Myocyte (in vitro differentiated cells): Measurements from ENCODE around the gene C12orf57. TPM values are rescaled to one million over a fixed set of nuclear protein-coding genes. Genes with fewer than 3 reads are reported as not detected.

Experiments used
- DNase-seq: peaks from one replicate; pipeline ENCODE4 v3.0.0-alpha.2; 2012; ENCODE audit warnings: low read depth
- total RNA-seq: library from RNA; depleted of rRNA; stranded (reverse); fragments of >200 nt; gene quantifications from 2 replicates; pipeline ENCODE4 v1.2.3, GENCODE V29; 2014

The C12orf57 gene
- total RNA-seq, 1 donor from 2014 or later, result 116 TPM

DNA sequence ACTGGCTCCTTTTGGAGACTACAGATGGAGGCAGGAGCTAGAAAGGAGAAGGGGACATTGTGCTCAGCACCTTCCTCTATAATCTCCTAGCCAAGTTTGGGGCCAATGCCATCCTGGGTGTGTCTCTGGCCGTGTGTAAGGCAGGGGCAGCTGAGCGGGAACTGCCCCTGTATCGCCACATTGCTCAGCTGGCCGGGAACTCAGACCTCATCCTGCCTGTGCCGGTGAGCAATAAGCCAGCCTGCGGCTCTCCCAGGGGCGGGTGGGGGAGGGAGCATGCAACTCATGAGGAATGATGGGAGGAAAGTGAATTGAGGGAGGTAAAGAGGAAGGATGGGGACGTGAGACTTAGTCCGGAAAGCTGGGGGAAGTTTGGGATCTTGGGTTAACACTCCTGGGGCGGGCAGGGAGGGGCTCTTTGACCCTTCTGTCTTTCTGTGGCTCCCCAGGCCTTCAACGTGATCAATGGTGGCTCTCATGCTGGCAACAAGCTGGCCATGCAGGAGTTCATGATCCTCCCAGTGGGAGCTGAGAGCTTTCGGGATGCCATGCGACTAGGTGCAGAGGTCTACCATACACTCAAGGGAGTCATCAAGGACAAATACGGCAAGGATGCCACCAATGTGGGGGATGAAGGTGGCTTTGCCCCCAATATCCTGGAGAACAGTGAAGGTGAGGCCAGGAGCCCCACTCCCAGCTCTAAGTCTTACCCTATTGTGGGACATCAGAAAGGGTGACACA is 26.2 kb upstream of the C12orf57 start:
- peak; percentile 42 for DNase-seq

DNA sequence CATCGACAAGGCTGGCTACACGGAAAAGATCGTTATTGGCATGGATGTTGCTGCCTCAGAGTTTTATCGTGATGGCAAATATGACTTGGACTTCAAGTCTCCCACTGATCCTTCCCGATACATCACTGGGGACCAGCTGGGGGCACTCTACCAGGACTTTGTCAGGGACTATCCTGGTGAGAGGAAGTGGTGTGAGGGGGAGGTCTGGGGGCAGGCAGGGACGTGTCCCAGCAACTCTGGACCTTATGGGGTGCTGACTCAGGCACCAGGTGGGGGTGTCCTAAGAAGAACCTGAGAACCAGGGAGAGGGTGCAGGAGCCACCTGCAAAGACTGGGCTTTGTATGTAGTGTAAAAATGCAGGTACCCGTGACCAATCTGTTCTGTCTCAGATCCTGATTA is 24.2 kb upstream of the C12orf57 start:
- no peak for DNase-seq

DNA sequence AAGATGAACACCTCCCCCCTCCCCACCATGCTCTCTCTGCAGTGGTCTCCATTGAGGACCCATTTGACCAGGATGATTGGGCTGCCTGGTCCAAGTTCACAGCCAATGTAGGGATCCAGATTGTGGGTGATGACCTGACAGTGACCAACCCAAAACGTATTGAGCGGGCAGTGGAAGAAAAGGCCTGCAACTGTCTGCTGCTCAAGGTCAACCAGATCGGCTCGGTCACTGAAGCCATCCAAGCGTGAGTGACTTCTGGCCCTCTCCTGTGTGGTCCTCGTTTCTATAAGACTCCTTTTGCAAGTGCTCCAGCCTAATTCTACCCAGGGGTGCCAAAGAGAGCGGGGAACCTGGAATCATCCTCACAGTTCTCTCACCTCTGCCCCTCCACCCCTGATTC is 22.3 kb upstream of the C12orf57 start:
- no peak for DNase-seq

DNA sequence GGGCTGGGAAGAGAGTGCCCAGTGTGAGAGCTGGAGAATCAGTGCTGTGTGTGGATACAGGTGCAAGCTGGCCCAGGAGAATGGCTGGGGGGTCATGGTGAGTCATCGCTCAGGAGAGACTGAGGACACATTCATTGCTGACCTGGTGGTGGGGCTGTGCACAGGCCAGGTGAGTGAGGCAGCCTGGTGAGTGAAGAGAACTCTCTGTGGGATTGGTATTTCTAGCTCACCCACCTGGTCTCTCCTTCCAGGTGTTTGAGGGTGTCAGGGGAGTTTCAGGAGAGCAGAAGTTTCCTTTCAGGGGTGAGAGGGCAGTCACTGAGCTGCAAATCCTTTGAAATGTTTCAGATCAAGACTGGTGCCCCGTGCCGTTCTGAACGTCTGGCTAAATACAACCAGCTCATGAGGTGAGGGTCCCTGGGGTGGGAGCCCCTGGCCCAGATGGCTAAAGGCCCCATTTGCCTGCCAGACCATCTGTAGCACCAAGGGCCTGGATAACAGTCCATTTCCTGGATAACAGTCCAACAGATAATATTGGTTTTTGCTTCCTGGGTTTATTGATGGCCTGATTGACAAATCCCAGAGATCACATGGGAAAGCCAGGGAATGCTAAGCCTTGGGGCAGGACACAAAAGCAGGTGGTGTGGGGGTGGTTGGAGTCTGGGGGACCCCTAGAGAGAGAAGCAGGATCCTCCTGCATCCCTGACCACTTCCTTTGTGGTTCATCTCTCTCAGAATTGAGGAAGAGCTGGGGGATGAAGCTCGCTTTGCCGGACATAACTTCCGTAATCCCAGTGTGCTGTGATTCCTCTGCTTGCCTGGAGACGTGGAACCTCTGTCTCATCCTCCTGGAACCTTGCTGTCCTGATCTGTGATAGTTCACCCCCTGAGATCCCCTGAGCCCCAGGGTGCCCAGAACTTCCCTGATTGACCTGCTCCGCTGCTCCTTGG is 21.6 kb upstream of the C12orf57 start:
- no peak for DNase-seq

DNA sequence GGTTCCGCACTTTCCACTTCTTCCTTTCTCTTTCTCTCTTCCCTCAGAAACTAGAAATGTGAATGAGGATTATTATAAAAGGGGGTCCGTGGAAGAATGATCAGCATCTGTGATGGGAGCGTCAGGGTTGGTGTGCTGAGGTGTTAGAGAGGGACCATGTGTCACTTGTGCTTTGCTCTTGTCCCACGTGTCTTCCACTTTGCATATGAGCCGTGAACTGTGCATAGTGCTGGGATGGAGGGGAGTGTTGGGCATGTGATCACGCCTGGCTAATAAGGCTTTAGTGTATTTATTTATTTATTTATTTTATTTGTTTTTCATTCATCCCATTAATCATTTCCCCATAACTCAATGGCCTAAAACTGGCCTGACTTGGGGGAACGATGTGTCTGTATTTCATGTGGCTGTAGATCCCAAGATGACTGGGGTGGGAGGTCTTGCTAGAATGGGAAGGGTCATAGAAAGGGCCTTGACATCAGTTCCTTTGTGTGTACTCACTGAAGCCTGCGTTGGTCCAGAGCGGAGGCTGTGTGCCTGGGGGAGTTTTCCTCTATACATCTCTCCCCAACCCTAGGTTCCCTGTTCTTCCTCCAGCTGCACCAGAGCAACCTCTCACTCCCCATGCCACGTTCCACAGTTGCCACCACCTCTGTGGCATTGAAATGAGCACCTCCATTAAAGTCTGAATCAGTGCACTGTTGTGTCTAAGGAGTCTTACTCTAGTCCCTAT is 20.7 kb upstream of the C12orf57 start:
- DNase-seq, result no peak

DNA sequence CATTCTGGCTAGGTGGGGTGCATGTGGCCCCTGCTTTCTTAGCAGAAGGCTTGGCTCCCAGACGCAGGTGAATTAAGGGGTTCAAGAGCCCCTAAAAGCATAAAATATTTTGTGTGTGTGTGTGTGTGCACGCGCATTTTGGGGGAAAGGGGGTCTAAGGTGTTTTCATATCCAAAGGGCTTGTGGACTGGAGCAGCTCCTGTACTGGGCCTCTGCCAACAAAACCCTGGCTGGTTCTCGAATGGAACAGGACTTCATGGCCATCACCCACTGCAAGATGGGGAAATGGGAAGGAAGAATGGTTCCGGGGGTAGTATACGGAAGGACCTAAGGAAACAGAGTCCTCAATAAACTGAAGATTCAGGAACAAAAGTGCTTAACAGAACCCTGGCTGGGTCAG is 20.0 kb upstream of the C12orf57 start:
- no peak for DNase-seq

DNA sequence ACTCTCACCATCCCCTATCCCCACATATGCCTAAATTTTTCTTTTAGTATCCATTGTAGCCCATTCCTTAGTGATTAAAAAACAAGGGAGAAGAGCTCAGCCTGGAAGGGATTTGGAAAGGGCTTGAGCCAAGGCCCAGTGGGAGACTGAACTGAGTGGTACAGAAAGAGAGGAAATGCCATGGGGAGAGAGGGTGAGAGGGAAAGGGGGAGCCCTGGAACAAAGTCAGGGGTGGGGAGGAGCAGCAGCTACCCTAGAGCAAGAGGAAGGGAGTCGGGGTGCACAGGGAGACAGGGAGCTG is 18.6 kb upstream of the C12orf57 start:
- DNase-seq, result no peak

DNA sequence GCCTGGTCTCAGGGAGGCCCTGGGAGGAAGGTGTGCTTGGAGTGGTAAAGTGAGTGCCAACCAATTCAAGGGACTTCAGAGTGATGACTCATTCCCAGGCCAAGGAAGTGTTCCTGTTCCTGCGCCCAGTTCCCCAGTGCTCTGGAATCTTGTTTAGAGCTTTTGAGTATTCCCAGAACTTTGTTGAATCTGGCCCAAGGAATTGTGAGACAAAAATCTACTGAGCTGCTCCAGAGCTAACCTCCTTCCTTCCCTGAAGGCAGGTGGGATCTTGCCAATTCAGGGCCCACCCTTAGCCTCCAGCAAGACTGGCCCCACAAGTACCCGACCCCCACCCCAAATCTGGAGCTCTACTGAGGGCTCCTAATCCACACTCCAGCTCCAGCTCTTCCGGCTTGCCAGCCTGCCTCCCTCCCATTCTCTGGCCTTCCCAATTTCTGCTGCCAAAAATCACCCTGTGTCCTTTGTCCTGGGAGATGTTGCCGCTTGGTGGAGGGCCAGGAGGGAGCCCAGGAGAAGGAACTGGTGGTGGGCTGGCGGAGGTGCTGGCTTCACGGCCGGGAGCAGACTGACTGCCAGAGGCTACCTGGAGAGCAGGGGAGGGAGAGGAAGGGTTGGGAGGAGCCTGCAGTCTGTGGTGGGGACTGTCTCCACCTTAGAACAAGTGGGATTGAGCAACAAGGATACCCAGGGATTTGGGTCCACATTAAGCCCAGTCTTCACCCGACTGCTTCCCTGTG is 18.1 kb upstream of the C12orf57 start:
- peak; percentile 88 for DNase-seq

DNA sequence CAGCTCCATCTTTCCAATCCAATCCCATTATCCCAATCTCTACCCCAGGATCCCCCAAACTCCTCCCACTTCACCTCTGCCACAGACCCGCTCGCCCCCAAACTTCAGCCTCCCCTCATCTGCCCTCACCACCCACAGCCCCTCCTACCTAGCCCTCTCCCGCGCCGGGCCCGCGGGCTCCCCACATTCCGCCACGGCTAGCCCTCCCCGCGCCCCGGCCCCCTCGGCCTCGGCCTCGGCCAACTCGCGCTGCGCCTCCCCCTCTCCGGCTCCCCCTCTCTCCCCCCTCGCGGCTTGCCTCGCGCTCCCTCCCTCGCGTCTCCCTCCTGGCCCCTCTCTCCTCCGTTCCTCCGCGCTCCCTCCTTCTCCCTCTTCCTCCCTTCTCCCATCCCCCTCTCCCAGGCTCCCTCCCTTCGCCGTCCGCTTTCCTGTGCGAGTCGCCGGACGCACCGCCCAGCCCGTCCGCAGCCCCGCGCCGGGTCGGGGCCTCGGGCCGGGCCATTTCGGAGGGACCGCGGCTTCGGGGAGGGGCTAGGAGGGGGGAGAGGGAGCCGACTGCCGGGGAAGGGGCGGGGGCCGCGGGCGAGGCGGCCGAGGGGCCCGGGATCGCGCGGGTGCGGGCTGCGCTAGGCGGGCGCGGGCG is 16.3 kb upstream of the C12orf57 start, which contains the start of gene ATN1:
Gene ATN1 (plus strand): TSS at position 581 of the 643 bp plus-strand sequence. CDS start 6,043 bp downstream, outside the sequence.
- DNase-seq, result peak; percentile 88

DNA sequence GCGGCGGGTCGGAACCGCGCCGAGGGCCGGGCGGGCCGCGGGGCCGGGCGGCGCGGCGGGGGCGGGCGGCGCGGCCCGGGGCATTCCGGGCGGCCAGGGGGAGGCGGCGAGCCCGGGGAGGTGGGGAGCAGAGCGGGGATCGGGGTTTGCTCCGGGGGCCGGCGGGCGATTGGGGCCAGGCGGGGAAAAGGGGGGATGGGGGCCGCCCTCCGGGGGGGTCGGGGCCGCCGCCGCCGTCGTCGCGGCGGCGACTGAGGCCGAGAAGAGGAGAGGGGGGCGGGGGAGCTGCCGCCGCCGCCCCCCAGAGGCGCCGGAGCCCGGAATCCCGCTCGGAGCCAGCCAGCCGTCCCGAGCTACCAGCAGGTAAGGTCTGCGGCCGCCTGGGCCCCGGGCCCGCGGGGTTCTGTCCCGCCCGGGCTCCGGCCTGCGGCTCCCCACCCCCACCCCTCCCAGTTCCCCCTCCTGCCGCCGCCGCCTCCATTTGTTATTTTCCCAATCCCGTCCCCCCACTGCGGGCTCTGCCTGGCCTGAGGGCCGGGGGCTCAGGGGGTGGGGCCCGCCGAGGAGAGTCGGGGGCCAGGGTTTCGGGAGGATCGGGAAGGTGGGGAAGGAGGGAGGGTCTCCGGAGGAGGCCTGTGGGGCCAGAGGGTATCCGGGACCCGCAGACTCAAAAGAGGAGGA is 15.7 kb upstream of the C12orf57 start:
- DNase-seq, result no peak

DNA sequence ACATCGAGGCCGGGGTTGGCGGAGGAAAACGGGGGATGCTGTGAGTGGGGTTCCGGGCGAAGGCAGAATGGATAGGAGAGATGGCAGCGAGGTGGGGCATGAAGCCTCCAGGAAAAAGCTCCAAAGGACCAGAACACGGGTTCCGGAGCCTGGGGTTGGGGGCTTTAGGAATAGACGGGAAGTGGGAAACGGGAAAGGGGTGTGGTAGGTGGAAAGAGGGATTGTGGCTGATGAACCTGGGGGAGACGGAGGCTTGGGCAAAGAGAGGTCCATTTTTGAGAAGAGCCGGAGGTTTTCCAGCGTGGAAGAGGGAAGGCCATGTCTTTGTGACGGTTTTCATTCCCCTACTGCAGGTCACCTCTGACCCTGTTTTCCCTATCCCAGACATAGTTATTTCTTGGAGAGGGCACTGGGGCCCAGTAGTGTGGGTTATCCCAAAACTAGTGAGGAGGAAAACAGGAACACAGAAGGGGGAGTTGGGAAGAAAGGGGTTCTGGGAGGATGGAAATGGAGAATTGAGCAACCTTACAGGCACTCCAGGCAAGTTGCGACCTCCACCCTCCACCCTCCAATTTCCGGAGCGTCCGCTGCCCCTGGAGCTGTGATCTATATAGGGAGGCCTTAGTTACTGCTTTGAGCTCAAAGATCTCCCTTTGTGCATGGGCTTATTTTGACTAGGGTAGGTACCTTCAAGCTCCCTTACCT is 15.0 kb upstream of the C12orf57 start:
- DNase-seq, result no peak

DNA sequence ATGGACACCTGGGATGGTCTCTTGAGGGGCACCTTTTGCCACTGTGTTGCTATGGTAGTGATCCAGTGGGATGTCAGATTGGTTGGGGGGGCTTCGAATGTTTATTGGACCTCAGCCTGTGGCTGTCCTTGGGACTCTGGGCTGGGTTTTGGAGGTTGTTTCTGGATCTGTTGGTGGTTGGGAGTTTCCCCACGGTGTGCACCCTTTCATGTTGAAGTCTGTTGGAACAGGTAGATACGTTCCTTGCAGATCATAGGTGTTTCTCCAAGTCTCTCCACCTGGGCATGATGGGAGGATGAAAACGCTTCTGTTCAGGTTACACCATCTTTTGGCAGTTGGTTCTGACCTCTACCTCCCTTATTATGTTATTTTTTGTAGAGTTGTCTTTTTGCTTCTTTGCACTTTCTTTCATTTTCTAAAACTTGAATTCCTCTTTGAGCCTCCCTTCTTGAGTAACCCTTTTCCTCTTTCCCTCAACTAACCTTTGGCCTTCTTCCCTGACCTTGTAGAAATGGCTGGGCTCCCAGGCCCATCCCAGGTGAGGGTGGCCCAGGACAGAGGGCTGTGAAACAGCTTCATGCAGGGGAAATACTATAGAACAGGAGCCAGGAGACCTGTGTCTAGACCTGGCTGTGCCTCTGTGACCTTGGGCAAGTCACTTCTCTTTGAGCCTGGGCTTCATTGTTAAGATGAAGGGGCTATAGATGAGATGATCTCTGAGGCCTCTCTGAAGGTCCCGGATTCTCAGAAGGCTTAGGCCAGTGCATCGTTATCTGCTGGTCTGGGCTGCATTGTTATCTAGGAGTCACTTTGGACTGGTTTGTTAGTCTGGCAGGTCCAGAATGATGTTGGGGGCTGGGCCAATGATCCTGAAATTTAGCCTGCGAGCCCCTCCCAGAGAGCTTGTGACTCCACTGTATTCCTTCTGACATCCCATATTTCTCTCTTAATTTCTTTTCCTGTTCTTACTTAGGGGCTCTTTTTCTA is 14.1 kb upstream of the C12orf57 start:
- DNase-seq, result no peak

DNA sequence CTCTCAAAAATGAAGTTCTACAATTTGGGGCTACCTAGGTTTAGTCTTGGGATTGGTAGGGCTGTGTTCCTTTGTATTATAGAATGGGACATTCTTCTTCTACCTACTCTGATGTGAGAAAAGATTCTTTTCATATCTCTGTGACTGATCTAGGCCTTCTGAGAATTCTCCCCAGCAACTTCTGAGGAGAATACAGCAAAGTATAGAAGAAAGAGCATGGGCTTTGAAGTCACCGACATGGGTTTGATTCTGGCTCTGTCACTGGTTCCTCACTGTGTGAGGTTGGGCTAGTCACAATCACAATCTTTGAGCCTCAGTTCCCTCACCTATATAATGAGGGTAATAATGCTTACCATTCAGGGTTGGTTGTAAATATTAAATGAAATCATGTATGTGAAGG is 11.1 kb upstream of the C12orf57 start:
- DNase-seq, result no peak

DNA sequence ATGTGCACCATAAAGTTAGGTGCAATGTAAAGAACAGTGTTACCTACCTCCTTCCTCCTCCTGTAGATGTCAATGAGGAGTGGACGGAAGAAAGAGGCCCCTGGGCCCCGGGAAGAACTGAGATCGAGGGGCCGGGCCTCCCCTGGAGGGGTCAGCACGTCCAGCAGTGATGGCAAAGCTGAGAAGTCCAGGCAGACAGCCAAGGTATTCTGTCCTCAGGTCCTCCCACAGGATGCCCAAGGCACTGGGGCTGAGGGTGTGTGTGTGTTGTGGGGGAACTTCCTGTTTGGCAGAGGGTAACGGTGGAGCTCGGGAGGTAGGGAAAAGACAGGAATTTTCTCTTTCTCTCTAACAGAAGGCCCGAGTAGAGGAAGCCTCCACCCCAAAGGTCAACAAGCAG is 9.7 kb upstream of the C12orf57 start:
- DNase-seq, result no peak

DNA sequence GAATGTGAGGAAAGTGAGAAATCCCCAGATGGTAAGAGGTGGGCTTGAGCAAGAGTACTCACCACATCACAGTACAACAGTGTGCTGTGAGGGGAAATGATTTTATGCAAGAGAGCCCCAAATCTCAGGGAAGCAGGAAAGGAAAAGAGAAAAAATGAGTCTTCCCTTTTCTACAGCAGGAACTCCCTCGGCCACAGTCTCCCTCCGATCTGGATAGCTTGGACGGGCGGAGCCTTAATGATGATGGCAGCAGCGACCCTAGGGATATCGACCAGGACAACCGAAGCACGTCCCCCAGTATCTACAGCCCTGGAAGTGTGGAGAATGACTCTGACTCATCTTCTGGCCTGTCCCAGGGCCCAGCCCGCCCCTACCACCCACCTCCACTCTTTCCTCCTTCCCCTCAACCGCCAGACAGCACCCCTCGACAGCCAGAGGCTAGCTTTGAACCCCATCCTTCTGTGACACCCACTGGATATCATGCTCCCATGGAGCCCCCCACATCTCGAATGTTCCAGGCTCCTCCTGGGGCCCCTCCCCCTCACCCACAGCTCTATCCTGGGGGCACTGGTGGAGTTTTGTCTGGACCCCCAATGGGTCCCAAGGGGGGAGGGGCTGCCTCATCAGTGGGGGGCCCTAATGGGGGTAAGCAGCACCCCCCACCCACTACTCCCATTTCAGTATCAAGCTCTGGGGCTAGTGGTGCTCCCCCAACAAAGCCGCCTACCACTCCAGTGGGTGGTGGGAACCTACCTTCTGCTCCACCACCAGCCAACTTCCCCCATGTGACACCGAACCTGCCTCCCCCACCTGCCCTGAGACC is 8.2 kb upstream of the C12orf57 start:
- DNase-seq, result no peak

DNA sequence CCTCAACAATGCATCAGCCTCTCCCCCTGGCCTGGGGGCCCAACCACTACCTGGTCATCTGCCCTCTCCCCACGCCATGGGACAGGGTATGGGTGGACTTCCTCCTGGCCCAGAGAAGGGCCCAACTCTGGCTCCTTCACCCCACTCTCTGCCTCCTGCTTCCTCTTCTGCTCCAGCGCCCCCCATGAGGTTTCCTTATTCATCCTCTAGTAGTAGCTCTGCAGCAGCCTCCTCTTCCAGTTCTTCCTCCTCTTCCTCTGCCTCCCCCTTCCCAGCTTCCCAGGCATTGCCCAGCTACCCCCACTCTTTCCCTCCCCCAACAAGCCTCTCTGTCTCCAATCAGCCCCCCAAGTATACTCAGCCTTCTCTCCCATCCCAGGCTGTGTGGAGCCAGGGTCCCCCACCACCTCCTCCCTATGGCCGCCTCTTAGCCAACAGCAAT is 7.6 kb upstream of the C12orf57 start:
- DNase-seq, result no peak
